ENCODE measurements around the gene NIT1.

GRCh38 chr1:161092621-161093028 is 25.3 kb upstream of the NIT1 start:
- TF ChIP-seq CTCF (IDR thresholded peaks at IDR 0.05; ENCODE audit: low read length) (no peak), EZH2phosphoT487 (IDR thresholded peaks at IDR 0.05; ENCODE audit: low read length) (no peak), EZH2 (optimal IDR thresholded peaks at IDR 0.05; ENCODE audit: low read depth, low read length) (no peak)

Measured in MM.1S (cell line).